MCF 10A (cell line): ENCODE measurements around the gene GRIP1. TPM values are rescaled to one million over a fixed set of nuclear protein-coding genes. Genes with fewer than 3 reads are reported as not detected.

ENCODE experiments used
- Bru-seq: library from RNA; stranded (reverse); fragments of 400-500 nt; gene quantifications from one replicate; lab custom pipeline; 2021; lab: Mats Ljungman, UMichigan
- BruChase-seq, 2 experiments: library from RNA; stranded (reverse); fragments of 400-500 nt; gene quantifications; one replicate each; lab custom pipeline; 2021; lab: Mats Ljungman, UMichigan
- BruUV-seq: library from RNA; stranded (reverse); fragments of 400-500 nt; replicated peaks from 2 replicates; lab custom pipeline; 2021; lab: Mats Ljungman, UMichigan
- CTCF ChIA-PET: fragments of 300-600 bp; sonication (Branson Sonifier 250); formaldehyde crosslinking; extraction: SDS; loops from one replicate; lab custom pipeline; 2021; ENCODE audit warnings: antibody characterized with exemption, inconsistent platforms; lab: Yijun Ruan, JAX
- POLR2A ChIA-PET: fragments of 300-600, 350-650 bp; sonication (Branson Sonifier 250); formaldehyde crosslinking; extraction: SDS; loops from one replicate; lab custom pipeline; 2020; ENCODE audit warnings: antibody characterized with exemption, inconsistent platforms; lab: Yijun Ruan, JAX
- DNase-seq: peaks from one replicate; pipeline ENCODE4 v3.0.0-alpha.2; 2018; ENCODE audit not compliant: unreplicated experiment
- H3K27ac Mint-ChIP-seq: one replicate; pipeline ENCODE4 v1.8.0; 2022; ENCODE audit warnings: mild to moderate bottlenecking, low read depth, mixed read lengths; ENCODE audit not compliant: unreplicated experiment
- H3K27me3 Mint-ChIP-seq: one replicate; pipeline ENCODE4 v1.8.0; 2022; ENCODE audit warnings: mixed read lengths; ENCODE audit not compliant: insufficient read depth, unreplicated experiment
- H3K36me3 Mint-ChIP-seq: one replicate; pipeline ENCODE4 v1.8.0; 2022; ENCODE audit warnings: mild to moderate bottlenecking, moderate library complexity, mixed read lengths; ENCODE audit not compliant: insufficient read depth, unreplicated experiment
- H3K4me1 Mint-ChIP-seq: one replicate; pipeline ENCODE4 v1.8.0; 2022; ENCODE audit warnings: mixed read lengths; ENCODE audit not compliant: insufficient read depth, unreplicated experiment
- H3K4me3 Mint-ChIP-seq: one replicate; pipeline ENCODE4 v1.8.0; 2022; ENCODE audit warnings: mild to moderate bottlenecking, moderate library complexity, mixed read lengths; ENCODE audit not compliant: unreplicated experiment
- H3K9me3 Mint-ChIP-seq: one replicate; pipeline ENCODE4 v1.8.0; 2022; ENCODE audit warnings: mixed read lengths; ENCODE audit not compliant: unreplicated experiment
- CTCF ChIP-seq: fragments of 200-600 bp; IDR thresholded peaks from one replicate; pipeline ENCODE4 v1.8.0; 2022; ENCODE audit warnings: antibody characterized with exemption, mild to moderate bottlenecking; ENCODE audit not compliant: unreplicated experiment
- intact Hi-C: fragments of 100-400 bp; cut with micrococcal nuclease; formaldehyde crosslinking; loops from 2 replicates; pipeline ENCODE4 v1.14.1; 2022
- long read RNA-seq: library from polyadenylated mRNA; stranded (forward); transcript quantifications from one replicate; pipeline ENCODE4 v2.0.0, GENCODE V29; 2022
- total RNA-seq: library from RNA; stranded (reverse); gene quantifications from 2 replicates; pipeline ENCODE4 v1.2.3, GENCODE V29; 2022

The GRIP1 gene
- total RNA-seq (8.2 and 8.8 TPM in 2 replicates), Bru-seq, nascent RNA (percentile 44 among the genes with signal in this experiment), BruChase-seq, experiment 1, labeled RNA remaining after a 6-hour chase (percentile 35 among the genes with signal in this experiment), BruChase-seq, experiment 2, labeled RNA remaining after a 2-hour chase (percentile 40 among the genes with signal in this experiment)
- long read RNA-seq, partial matches to known transcripts = 0 of 1 reads
- long read RNA-seq, other reads (novel, unspliced or antisense) = 1 of 1 reads

GRCh38 chr12:66678338-66679275 lies at the start of gene GRIP1:
Gene GRIP1, minus strand, starts transcription at chr12:66679076. Its CDS starts 172 bp downstream, at chr12:66678904.
- no peak within 1 kb of the TSS for H3K27ac Mint-ChIP-seq
- intact Hi-C loops = no loop called here

GRCh38 chr12:66726556-66726955 lies 47.7 kb upstream of the GRIP1 start:
- H3K27ac Mint-ChIP-seq = no peak overlapping the region
- DNase-seq = no peak
- H3K36me3 Mint-ChIP-seq = no peaks in the 10 kb centered on the region
- H3K9me3 Mint-ChIP-seq = no peaks in the 10 kb centered on the region
- no peak for TF ChIP-seq CTCF
- intact Hi-C loops = no loop called here
- ChIA-PET POLR2A (no interaction called here), CTCF (interaction anchor here (0.6 kb wide), 1 partner anchor 58 kb away, joined by 3 read pairs; no protein-coding TSS in a partner anchor)
- no peaks in the 10 kb centered on the region for H3K4me1 Mint-ChIP-seq
- no peak overlapping the region for H3K4me3 Mint-ChIP-seq
- H3K27me3 Mint-ChIP-seq = peaks cover 21% of the 10 kb centered on the region
- no TSS peak for BruUV-seq

More at GRCh38 chr12:66678338-66679275, at the start of gene GRIP1:
- Mint-ChIP-seq H3K36me3 (no peaks in the 10 kb centered on the region), H3K9me3 (no peaks in the 10 kb centered on the region), H3K4me1 (no peaks in the 10 kb centered on the region), H3K27me3 (peaks cover 64% of the 10 kb centered on the region), H3K4me3 (no peak within 1 kb of the TSS)
- DNase-seq = no peak
- BruUV-seq = no TSS peak
- ChIA-PET CTCF (no interaction called here), POLR2A (no interaction called here)
- no peak for TF ChIP-seq CTCF

DNA sequence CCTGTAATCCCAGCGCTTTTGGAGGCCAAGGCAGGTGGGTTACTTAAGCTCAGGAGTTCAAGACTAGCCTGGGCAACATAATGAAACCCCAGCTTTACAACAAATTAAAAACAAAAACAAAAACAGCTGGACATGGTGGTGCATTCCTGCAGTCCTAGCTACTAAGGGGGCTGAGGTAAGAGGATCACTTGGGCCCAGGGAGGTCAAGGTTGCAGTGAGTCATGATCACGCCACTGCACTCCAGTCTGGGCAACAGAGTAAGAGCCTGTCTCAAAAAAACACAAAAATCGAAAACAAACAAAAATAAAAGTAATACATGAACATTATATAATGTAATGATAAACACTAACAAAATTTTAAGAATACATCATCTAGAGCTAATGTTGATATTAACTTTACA lies 46.2 kb upstream of the GRIP1 start:
- intact Hi-C loops = no loop called here
- ChIA-PET CTCF (interaction anchor here (0.6 to 1.8 kb wide), 3 partner anchors 77 to 256 kb away, joined by 3 to 7 read pairs (median 3); no protein-coding TSS in a partner anchor), POLR2A (no interaction called here)
- Mint-ChIP-seq H3K9me3 (no peaks in the 10 kb centered on the region), H3K27ac (no peak overlapping the region), H3K27me3 (peaks cover 15% of the 10 kb centered on the region), H3K36me3 (no peaks in the 10 kb centered on the region), H3K4me1 (no peaks in the 10 kb centered on the region), H3K4me3 (no peak overlapping the region)
- no peak for DNase-seq
- no peak for TF ChIP-seq CTCF
- no TSS peak for BruUV-seq

- no TSS peak for BruUV-seq
- Mint-ChIP-seq H3K4me1 (no peaks in the 10 kb centered on the region), H3K27ac (no peak overlapping the region), H3K9me3 (no peaks in the 10 kb centered on the region), H3K4me3 (no peak overlapping the region), H3K27me3 (peaks cover 15% of the 10 kb centered on the region), H3K36me3 (no peaks in the 10 kb centered on the region)
- DNase-seq = no peak
- intact Hi-C loops = no loop called here
- CTCF ChIA-PET = interaction anchor here (0.7 to 1.8 kb wide), 2 partner anchors 78 to 136 kb away, joined by 3 to 7 read pairs; no protein-coding TSS in a partner anchor
- TF ChIP-seq CTCF = no peak
- POLR2A ChIA-PET = no interaction called here
Measured at GRCh38 chr12:66724616-66725015, 45.7 kb upstream of the GRIP1 start.
